ENCODE data around the gene MAGEF1. TPM values are rescaled to one million over a fixed set of nuclear protein-coding genes. Genes with fewer than 3 reads are reported as not detected.

The MAGEF1 gene
- total and polyA plus RNA-seq, 2 donors (not counting 3 experiments of a cell fraction or from before 2014, with no cell fraction given): 7.0 to 14.2 TPM

GRCh38 chr3:184759666-184760200 lies 47.9 kb upstream of the MAGEF1 start:
- no peak overlapping the region for H3K4me3 ChIP-seq (replicated peaks in 1 of 3; ENCODE audit: insufficient read depth in 1 of 3, low read depth in 1 of 3, low read length in 3 of 3)
- no peaks in the 10 kb centered on the region for H3K9me1 ChIP-seq (replicated peaks; ENCODE audit: control insufficient read depth, extremely low read depth, insufficient read depth, low read length)
- intact Hi-C loops (cut with micrococcal nuclease): no loop called here
- no peak for DNase-seq (ENCODE audit: low read depth, low spot score)
- no peak overlapping the region for H3K9ac ChIP-seq (replicated peaks; ENCODE audit: extremely low read depth, insufficient read depth, low read length)
- H3K4me1 ChIP-seq (ENCODE audit: control insufficient read depth, extremely low read depth, insufficient read depth, low read length): no peaks in the 10 kb centered on the region
- BruUV-seq (replicated peaks): no TSS peak
- no peak overlapping the region for H2AFZ ChIP-seq (ENCODE audit: low read depth, low read length)
- H3K4me2 ChIP-seq (ENCODE audit: insufficient read depth, low read length): no peak overlapping the region
- no peaks in the 10 kb centered on the region for H3K79me2 ChIP-seq (ENCODE audit: control insufficient read depth, insufficient read depth, low read length)
- ChIA-PET POLR2A (no interaction called here), CTCF (interaction anchor here (1.0 to 2.0 kb wide), 2 partner anchors 198 to 209 kb away, joined by 3 to 7 read pairs; partner anchors contain the start of gene EPHB3)
- H4K20me1 ChIP-seq (replicated peaks; ENCODE audit: control insufficient read depth, extremely low read depth, insufficient read depth, low read length): no peaks in the 10 kb centered on the region
- peaks cover 0 to 7% of the 10 kb centered on the region in 2 experiments for H3K27me3 ChIP-seq (ENCODE audit: control insufficient read depth in 2 of 2, insufficient read depth in 2 of 2, low read length in 2 of 2)
- no peak overlapping the region for H3K27ac ChIP-seq (ENCODE audit: insufficient read depth, low read depth, low read length)
- no peak for TF ChIP-seq JUN (IDR thresholded peaks at IDR 0.05; ENCODE audit: borderline replicate concordance, insufficient read depth, insufficient read length, low read depth)
- H3K36me3 ChIP-seq (ENCODE audit: control insufficient read depth in 2 of 2, extremely low read depth in 1 of 2, insufficient read depth in 2 of 2, low read length in 2 of 2): no peaks in the 10 kb centered on the region
- no peaks in the 10 kb centered on the region for H3K9me3 ChIP-seq (replicated peaks; ENCODE audit: control insufficient read depth, insufficient read depth, low read length)
- dilution Hi-C loops (cut with MboI; ENCODE audit: extremely low pct_ligation_motif_present, low sequenced_read_pairs): no loop called here
- no peak for FAIRE-seq

- Histone ChIP-seq H3K27ac (ENCODE audit: insufficient read depth, low read depth, low read length) (no peak overlapping the region), H3K9me1 (replicated peaks; ENCODE audit: control insufficient read depth, extremely low read depth, insufficient read depth, low read length) (no peaks in the 10 kb centered on the region), H3K9me3 (replicated peaks; ENCODE audit: control insufficient read depth, insufficient read depth, low read length) (no peaks in the 10 kb centered on the region), H4K20me1 (replicated peaks; ENCODE audit: control insufficient read depth, extremely low read depth, insufficient read depth, low read length) (no peaks in the 10 kb centered on the region), H3K27me3 (ENCODE audit: control insufficient read depth in 2 of 2, insufficient read depth in 2 of 2, low read length in 2 of 2) (peaks cover 0 to 7% of the 10 kb centered on the region in 2 experiments), H3K9ac (replicated peaks; ENCODE audit: extremely low read depth, insufficient read depth, low read length) (no peak overlapping the region), H2AFZ (ENCODE audit: low read depth, low read length) (no peak overlapping the region), H3K4me2 (ENCODE audit: insufficient read depth, low read length) (no peak overlapping the region), H3K36me3 (ENCODE audit: control insufficient read depth in 2 of 2, extremely low read depth in 1 of 2, insufficient read depth in 2 of 2, low read length in 2 of 2) (no peaks in the 10 kb centered on the region), H3K4me1 (ENCODE audit: control insufficient read depth, extremely low read depth, insufficient read depth, low read length) (no peaks in the 10 kb centered on the region), H3K4me3 (replicated peaks in 1 of 3; ENCODE audit: insufficient read depth in 1 of 3, low read depth in 1 of 3, low read length in 3 of 3) (no peak overlapping the region), H3K79me2 (ENCODE audit: control insufficient read depth, insufficient read depth, low read length) (no peaks in the 10 kb centered on the region)
- ChIA-PET CTCF (interaction anchor here (1.4 to 1.8 kb wide), 2 partner anchors 9 to 20 kb away, joined by 3 to 4 read pairs; no protein-coding TSS in a partner anchor), POLR2A (no interaction called here)
- intact Hi-C loops (cut with micrococcal nuclease): no loop called here
- BruUV-seq (replicated peaks): no TSS peak
- FAIRE-seq (no peak), DNase-seq (ENCODE audit: low read depth, low spot score) (no peak)
- TF ChIP-seq EZH2 (IDR thresholded peaks at IDR 0.05; ENCODE audit: borderline replicate concordance, low read depth, low read length, severe bottlenecking) (no peak), MYC (IDR thresholded peaks at IDR 0.05; ENCODE audit: low read depth, low read length) (no peak), GATA2 (IDR thresholded peaks at IDR 0.05; ENCODE audit: insufficient read depth, insufficient read length, low read depth, low read length) (no peak), CTCF (IDR thresholded peaks at IDR 0.05; ENCODE audit: extremely low read depth in 1 of 2, insufficient read depth in 1 of 2, low read depth in 1 of 2, low read length in 2 of 2) (no peak), FOS (IDR thresholded peaks at IDR 0.05; ENCODE audit: borderline replicate concordance, insufficient read depth, low read length) (no peak), MAX (IDR thresholded peaks at IDR 0.05; ENCODE audit: insufficient read depth, insufficient read length) (no peak), POLR2A (IDR thresholded peaks at IDR 0.05; ENCODE audit: low read depth, low read length) (no peak), POLR2AphosphoS5 (IDR thresholded peaks at IDR 0.05; ENCODE audit: insufficient read depth, low read depth, low read length) (no peak), JUN (IDR thresholded peaks at IDR 0.05; ENCODE audit: borderline replicate concordance, insufficient read depth, insufficient read length, low read depth) (no peak)
- dilution Hi-C loops (cut with MboI; ENCODE audit: extremely low pct_ligation_motif_present, low sequenced_read_pairs): no loop called here
These were observed 46.2 kb upstream of the MAGEF1 start for GRCh38 chr3:184758056-184758455.

Data from endothelial cell of umbilical vein (primary cell).